ENCODE measurements around the gene FURIN.
"Not testable (repeated sequence)": the region's sequence is repeated elsewhere in the genome, so short reads cannot be mapped to it uniquely, and the experiment has no call there.

Gene FURIN

GRCh38 chr15:90868261-90868689, at the start of gene FURIN:
FURIN (plus strand) TSS chr15:90868588; CDS start chr15:90875741, 7,153 bp downstream.
- DNase-seq: no peak

DNA sequence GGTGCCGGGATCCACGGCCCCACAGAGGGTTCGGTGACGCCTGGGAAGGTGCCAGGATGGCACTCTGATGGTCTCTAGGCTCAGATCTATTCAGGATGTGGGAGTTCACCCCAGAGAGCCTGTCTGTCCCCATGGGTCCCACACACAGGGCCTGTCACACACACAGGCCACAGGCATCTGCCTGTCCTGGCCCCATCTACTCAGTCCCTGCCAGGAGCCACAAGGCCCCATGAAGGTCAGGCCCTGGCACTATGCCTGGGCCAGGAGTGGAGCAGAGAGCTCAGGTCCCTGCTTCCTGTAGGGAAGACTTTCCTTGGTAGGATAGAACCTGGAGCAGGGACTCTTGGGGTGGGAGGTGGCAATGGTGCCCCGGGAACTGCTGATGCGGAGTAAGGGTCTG, 49.0 kb upstream of the FURIN start:
- no peak for DNase-seq

- DNase-seq: no peak
Observed at GRCh38 chr15:90819850-90820249, 48.5 kb upstream of the FURIN start.

- DNase-seq: no peak
Observed at GRCh38 chr15:90820481-90820880, 47.9 kb upstream of the FURIN start.

GRCh38 chr15:90822204-90822955, 46.0 kb upstream of the FURIN start:
- no peak for DNase-seq

DNA sequence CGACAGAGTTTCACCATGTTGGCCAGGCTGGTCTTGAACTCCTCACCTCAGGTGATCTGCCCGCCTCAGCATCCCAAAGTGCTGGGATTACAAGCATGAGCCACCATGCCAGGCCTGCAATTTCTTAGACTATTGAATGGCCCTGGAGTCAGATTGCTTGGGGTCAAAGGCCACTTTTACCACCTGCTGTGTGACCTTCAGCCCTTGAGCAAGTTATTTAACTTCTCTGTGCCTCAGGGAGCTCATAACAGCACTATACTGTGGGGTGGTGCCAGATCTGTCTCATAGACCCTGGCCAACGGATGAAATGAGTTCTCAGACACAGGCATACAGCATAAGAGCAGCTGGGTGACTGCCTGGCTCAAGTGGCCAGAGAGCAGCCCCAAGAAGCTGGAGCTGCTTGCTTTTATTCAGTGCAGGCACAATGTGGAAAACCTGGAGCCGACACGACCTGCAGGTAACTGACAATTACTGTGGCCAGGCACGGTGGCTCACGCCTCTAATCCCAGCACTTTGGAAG, 44.9 kb upstream of the FURIN start:
- no peak for DNase-seq

- DNase-seq: not testable (repeated sequence)
Observed at GRCh38 chr15:90825115-90825899, 43.1 kb upstream of the FURIN start.

GRCh38 chr15:90826206-90826885, 42.0 kb upstream of the FURIN start:
- not testable (repeated sequence) for DNase-seq

DNA sequence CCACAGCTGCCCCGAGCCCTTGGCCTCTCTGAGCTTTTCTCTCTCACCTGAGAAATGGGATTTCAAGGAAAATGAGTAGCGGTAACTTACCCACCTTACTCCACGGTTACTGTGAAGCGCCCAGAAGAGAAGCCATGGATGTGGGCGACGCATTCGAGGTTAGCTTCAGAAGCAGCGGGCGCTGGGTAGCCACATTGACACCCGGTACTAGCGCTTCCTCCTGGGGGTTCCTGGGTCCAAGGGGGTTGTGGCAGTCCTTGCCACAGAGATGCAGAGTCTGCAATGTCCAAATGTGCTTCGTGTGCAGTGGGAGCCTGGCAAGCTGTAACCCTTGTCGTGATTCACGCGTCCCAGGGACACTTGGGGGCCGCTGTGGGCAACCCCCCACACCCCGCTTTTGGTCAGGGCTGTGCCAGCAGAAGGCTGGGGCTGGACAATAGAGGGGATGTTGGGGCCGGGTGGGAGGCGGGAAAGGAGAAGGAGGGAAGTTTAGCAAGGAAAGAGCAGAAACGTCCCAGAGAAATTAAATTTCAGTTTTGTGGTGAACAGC, 41.4 kb upstream of the FURIN start:
- no peak for DNase-seq

DNA sequence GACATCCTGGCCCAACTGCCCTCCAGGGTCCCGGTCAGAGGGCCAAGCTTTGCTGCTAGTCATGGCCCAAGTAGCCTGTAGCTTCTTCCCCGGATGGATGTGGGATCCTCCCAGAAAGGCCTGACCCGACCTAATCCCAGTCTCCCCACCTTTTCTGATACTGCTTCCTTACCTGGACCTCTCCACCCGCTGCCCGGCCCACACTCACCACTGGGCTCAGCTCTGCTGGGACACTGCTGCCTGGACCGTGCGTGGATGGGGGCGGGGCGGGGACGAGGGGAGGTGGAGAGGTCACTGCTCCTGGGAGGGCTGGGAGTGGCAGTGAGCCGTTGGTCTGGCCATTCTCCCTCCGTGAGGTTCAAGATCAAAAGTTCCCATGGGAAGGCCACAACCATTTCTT, 40.3 kb upstream of the FURIN start:
- no peak for DNase-seq

DNA sequence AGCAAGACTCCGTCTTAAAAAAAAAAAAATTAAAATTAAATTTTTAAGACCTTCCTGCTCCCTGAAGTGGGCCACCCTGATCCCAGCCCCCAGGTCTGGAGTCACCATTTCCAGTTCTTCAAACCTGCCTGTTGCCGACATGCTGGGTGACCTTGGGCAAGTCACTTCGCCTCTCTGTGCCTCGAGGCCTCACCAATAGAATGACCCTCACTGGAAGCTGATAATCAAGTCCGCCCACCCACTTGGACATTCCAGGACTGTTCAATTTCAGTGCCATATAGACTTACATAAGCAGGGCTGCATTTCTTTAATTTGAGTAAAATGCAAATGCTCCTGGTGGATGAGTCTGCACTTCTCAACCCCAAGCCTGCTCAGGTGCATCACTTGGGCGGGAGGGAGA, 39.3 kb upstream of the FURIN start:
- no peak for DNase-seq

DNA sequence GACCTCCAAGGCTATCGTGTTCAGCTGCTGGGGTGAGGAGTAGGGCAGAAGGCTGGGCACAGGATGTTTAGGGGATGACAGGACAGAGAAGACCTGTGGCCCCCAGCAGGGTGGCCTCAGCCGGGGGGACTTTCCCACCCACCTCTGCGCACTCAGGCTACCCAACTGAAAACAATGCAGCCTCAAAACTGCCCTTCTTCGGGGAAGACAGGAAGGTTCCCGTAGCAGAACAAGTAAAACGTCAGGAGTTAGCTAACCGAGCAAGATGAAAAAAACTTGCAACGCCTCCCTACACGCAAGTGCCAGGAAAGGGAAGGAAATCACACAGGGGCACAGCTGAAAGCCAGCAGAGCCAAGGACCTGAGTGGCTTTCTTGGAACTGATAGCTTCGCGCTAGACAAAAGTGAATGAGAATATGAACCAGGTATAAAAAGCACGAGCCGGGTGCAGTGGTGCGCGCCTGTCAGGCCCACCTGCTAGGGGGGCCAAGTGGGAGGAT, 38.4 kb upstream of the FURIN start:
- DNase-seq: peak in 4 of 58 donors; percentile 10 to 46 (median 35)

DNA sequence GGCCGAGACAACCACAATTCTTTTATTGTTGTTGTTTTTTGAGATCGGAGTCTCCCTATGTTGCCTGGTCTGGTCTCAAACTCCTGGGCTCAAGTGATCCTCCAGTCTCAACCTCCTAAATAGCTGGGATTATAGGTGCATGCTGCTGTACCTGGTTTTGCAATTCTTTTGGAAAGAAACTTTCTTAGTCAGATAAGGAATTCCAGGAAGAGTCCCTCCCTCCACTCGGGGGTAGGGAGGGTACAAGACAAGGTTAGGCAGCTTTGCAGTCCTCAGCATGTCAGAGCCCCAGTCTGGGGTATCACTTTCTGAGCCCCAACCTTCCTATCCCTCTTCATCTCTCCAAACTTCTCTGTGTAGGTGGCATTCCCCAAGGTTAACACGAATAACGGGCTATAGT, 33.8 kb upstream of the FURIN start:
- no peak for DNase-seq

DNA sequence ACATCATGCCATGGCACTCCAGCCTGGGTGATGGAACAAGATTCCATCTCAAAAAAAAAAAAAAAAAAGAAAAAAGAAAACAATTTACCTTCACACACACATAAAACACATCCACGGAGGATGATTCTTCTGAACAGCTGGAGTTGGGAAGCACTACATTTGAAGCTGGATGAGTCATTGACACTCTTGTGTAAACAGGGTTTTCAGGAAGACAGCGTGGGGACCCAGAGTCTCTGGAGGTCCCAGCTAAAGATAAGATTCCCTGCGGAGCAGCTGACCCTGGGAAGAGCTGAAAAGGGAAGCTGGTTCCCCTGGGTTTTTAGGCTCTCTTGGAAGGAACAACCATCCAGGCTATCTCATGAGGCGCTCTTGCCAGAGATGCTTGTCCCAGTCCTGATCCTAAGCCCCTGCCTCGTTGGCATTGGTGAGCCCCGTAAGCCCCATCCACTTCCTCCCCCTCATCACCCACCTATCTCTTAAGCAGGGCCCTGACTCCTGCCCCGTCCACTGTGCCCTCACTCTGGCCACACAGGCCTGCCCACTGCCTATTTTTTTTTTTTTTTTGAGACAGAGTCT, 32.0 kb upstream of the FURIN start:
- no peak for DNase-seq

DNA sequence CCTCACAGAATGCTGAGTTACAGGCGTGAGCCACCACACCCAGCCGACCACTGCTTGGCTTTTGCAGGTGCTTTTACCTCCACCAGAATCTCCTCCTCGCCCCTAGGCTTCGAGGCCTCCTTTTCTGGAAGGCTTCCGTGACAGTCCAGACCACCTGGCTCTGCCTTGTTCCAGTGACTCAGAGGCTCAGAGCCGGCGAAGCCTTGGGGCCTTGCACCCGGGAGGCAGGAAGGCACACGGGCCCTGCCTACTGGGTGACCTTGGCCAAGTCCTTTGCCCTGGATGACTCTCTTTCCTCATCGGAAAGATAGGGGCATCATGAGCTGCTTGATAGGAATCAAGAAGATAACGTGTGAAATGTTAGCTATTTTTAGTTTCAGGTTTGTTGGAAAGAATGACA, 31.3 kb upstream of the FURIN start:
- no peak for DNase-seq

DNA sequence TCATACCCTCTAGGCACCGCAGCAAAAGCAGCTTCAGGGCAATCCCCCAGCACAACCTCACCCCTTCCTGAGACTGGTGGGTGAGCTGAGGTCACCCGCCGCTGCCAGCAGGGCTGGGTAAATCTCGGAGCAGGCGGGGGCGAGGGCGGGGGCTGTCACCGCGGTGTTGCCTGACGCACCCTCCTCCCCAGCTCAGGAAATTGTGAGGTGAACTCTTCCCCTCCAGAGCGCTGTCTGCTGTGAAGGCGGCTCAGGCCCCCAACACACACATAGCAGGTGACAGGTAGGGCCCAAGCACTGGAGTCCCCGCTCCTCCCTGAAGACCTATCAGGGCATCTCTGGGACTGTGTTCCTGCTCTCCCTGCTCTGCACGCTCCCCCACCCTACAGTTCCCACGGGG, 30.2 kb upstream of the FURIN start:
- DNase-seq: peak in 1 of 58 donors; percentile 22

DNA sequence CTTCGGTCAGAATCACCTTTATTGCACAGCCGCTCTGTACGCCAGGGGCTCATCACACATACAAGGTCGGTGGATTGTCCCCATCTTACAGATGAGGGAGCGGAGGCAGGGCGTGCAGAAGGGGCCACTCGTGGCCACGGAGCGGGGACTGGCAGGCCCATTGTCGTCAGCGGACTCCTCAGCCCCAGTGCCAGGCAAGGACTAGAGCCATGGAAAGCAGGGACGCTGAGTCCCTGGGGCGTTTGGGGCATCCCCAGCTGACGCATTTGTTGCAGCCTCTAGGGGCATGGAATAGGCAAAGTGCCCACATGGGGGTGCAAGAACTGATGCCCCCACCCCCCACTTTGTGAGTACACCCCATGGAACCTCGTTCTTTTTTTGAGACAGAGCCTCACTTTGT, 29.8 kb upstream of the FURIN start:
- no peak for DNase-seq

DNA sequence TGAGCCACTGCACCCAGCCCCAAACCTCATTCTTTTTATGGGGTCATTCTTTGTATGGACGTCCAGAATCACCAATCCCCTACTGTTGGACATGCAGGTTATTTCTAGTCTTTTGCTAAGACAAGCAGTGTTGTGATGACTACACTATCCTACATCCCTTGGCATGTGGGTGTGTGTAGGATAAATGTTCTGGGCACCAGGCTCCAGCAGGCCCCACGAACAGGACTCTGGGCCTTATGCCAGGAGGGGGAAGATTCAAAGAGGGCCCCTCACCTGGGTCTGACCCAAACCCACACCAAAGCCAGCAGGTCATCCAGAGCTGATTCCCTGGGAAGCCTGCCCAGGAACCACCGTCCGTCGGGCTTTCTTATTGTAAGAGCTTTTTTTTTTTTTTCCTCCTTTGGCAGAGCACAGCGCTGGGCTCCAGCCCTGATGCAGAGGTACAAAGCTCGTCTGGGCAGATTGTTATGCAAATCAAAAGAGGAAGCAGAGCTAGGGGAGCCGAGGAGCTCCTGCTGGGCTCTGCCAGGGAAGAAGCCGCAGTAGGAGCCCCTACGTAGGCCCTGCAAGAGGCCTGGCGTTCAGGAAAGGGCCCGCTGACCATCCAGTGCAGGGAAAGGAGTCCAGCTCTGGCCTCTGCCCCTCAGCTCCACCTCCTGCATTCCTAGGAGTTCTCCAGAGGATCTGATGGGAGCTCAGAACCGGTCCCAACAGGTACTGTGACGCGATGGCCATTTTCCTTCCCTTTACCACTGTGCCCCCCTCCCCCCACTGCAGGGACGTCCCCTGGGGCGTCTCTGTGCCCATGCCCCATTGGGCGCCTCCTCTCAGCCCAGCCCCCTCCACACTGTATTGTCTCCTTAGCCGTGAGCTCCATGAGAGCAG, 29.0 kb upstream of the FURIN start:
- peak in 37 of 58 donors; percentile 10 to 76 (median 34) for DNase-seq

DNA sequence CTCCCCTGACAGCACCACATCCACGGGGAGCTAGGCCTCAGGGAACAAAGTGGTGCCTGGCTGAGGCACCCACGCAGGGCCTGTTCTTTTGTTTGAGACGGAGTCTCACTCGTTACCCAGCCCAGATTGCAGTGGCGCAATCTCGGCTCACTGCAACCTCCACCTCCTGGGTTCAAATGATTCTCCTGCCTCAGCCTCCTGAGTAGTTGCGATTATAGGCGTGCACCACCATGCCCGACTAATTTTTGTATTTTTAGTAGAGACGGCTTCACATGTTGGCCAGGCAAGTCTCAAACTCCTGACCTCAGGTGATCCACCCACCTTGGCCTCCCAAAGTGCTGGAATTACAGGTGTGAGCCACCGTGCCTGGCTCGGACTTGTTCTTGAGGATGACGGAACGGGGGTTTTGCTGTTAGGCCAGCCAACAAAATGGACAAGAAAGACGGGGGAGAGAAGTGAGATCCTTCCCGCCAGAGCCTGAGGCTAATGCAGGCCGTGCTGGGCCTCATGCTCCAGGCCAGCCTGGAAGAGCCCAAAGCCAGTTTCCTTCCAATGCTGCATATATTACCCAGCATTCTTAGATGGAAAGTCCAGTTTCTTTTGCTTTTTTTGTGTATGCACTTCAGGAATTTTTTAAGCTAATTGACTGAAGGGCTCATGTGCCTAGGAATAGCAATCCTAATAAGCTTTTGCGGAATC, 28.1 kb upstream of the FURIN start:
- DNase-seq: peak in 2 of 58 donors; percentile 10 to 19

All from anterior cingulate cortex (tissue), 58 donors.